Right hindlimb (tissue), 1 donor: ENCODE results near the gene MDM1.

Experiments used
- DNase-seq: peaks from one replicate; pipeline ENCODE4 v3.0.0-alpha.2; 2018

The MDM1 gene

GRCh38 chr12:68356060-68356695 lies 24.0 kb upstream of the MDM1 start:
- no peak for DNase-seq

GRCh38 chr12:68354977-68355541 lies 22.9 kb upstream of the MDM1 start:
- no peak for DNase-seq

GRCh38 chr12:68352067-68352466 lies 19.9 kb upstream of the MDM1 start:
- DNase-seq, result no peak

GRCh38 chr12:68350753-68351152 lies 18.6 kb upstream of the MDM1 start:
- no peak for DNase-seq

- no peak for DNase-seq
These were observed 17.9 kb upstream of the MDM1 start for GRCh38 chr12:68349921-68350606.

GRCh38 chr12:68349220-68349621 lies 17.1 kb upstream of the MDM1 start:
- no peak for DNase-seq

- no peak for DNase-seq
These were observed 16.3 kb upstream of the MDM1 start for GRCh38 chr12:68348419-68348818.

- no peak for DNase-seq
These were observed 13.6 kb upstream of the MDM1 start for GRCh38 chr12:68345763-68346162.

GRCh38 chr12:68344126-68344525 lies 12.0 kb upstream of the MDM1 start:
- no peak for DNase-seq

- no peak for DNase-seq
These were observed 10.8 kb upstream of the MDM1 start for GRCh38 chr12:68342966-68343365.

GRCh38 chr12:68341822-68342221 lies 9.7 kb upstream of the MDM1 start:
- no peak for DNase-seq

- no peak for DNase-seq
These were observed 8.5 kb upstream of the MDM1 start for GRCh38 chr12:68340404-68341270.

GRCh38 chr12:68336889-68337303 lies 4.7 kb upstream of the MDM1 start:
- DNase-seq, result no peak

- DNase-seq, result no peak
These were observed 3.3 kb upstream of the MDM1 start for GRCh38 chr12:68335462-68335861.

GRCh38 chr12:68334132-68334531 lies 2.0 kb upstream of the MDM1 start:
- DNase-seq, result no peak

GRCh38 chr12:68332728-68333630 lies 817 bp upstream of the MDM1 start:
- no peak for DNase-seq

- no peak for DNase-seq
These were observed 678 bp downstream of the MDM1 start for GRCh38 chr12:68331500-68331868.

GRCh38 chr12:68327896-68328295 lies 4.3 kb downstream of the MDM1 start:
- no peak for DNase-seq

GRCh38 chr12:68326716-68327115 lies 5.4 kb downstream of the MDM1 start:
- no peak for DNase-seq

GRCh38 chr12:68325966-68326365 lies 6.2 kb downstream of the MDM1 start:
- DNase-seq, result no peak

- DNase-seq, result no peak
These were observed 7.6 kb downstream of the MDM1 start for GRCh38 chr12:68324531-68324930.

GRCh38 chr12:68321140-68321539 lies 11.0 kb downstream of the MDM1 start:
- no peak for DNase-seq
